ENCODE data around the gene WWC2.

The WWC2 gene

DNA sequence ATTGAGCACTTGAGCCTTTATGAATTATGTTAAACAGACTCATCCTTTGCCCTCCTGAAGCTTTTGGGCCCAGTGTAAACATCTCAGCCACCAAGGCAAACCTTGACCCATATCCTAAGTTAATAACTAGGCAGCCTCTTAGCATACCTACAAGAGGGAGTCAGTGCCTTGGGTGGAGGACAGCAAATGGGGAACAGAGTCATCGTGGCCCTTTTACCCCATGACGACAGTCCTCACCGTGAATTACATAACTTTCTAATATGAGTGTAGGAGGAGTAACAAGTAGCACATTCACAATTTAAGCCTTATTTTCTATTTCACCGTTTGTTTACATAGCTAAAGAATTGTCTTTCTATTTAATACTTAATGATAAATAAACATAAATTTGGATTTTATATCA lies 204.2 kb downstream of the WWC2 start:
- TF ChIP-seq, protein P1, sequence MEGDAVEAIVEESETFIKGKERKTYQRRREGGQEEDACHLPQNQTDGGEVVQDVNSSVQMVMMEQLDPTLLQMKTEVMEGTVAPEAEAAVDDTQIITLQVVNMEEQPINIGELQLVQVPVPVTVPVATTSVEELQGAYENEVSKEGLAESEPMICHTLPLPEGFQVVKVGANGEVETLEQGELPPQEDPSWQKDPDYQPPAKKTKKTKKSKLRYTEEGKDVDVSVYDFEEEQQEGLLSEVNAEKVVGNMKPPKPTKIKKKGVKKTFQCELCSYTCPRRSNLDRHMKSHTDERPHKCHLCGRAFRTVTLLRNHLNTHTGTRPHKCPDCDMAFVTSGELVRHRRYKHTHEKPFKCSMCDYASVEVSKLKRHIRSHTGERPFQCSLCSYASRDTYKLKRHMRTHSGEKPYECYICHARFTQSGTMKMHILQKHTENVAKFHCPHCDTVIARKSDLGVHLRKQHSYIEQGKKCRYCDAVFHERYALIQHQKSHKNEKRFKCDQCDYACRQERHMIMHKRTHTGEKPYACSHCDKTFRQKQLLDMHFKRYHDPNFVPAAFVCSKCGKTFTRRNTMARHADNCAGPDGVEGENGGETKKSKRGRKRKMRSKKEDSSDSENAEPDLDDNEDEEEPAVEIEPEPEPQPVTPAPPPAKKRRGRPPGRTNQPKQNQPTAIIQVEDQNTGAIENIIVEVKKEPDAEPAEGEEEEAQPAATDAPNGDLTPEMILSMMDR (IDR thresholded peaks at IDR 0.05) = no peak

DNA sequence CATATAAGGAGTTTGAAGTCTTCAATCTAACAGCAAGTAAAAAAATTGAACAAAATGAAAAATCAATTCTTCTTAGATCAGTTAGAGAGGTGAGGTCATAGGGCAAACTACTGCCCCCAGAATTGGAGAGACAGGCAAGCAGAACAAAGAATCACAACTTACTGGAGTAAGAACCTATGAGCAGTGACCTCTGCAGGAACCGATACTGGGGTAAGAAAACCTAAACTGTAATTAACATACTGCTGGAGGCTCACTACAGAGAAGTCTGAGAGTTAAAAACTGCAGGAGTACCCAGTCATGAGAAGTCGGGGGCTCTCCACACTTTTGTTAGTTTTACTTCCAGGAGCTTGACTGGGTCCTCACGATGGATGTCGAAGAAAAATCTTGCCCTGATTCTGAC lies 205.0 kb downstream of the WWC2 start:
- TF ChIP-seq, protein P1 (IDR thresholded peaks at IDR 0.05) = no peak
- H3K4me1 ChIP-seq (ENCODE audit: control insufficient read depth in 1 of 2, insufficient read depth in 1 of 2, low read depth in 1 of 2, low read length in 1 of 2) = no peaks in the 10 kb centered on the region

More for the DNA sequence above, 204.2 kb downstream of the WWC2 start:
- Histone ChIP-seq H3K27ac (no peak overlapping the region), H3K9me3 (no peaks in the 10 kb centered on the region), H3K4me1 (ENCODE audit: control insufficient read depth in 1 of 2, insufficient read depth in 1 of 2, low read depth in 1 of 2, low read length in 1 of 2) (no peaks in the 10 kb centered on the region), H3K36me3 (no peaks in the 10 kb centered on the region), H3K27me3 (no peaks in the 10 kb centered on the region), H3K4me3 (ENCODE audit: low read depth in 1 of 2, low read length in 1 of 2) (no peak overlapping the region)

DNA sequence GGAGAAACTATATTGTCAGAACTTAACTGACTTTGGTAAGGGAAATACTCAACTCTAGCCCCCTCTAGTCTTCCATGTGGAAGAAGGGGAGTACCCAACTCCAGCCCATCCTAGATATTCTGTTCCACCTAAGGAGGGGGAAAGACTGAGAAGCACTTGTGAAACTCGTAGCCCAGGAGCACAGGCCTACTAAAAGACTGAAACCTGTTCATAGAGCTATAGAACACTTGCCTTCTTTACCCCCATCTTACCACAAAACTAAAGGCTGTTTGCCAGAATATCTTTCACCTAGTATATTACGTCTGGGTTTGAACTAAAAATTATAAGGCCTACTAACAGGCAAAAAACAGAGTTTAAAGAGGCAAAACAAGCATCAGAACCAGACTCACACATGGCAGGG lies 205.5 kb downstream of the WWC2 start:
- H3K9me3 ChIP-seq = no peaks in the 10 kb centered on the region
- H3K4me1 ChIP-seq (ENCODE audit: control insufficient read depth in 1 of 2, insufficient read depth in 1 of 2, low read depth in 1 of 2, low read length in 1 of 2) = no peaks in the 10 kb centered on the region
- no peaks in the 10 kb centered on the region for H3K36me3 ChIP-seq
- H3K4me3 ChIP-seq (ENCODE audit: low read depth in 1 of 2, low read length in 1 of 2) = no peak overlapping the region
- H3K27ac ChIP-seq = no peak overlapping the region
- TF ChIP-seq, protein P1 (IDR thresholded peaks at IDR 0.05) = no peak
- no peaks in the 10 kb centered on the region for H3K27me3 ChIP-seq

More for the DNA sequence above, 205.0 kb downstream of the WWC2 start:
- Histone ChIP-seq H3K27me3 (no peaks in the 10 kb centered on the region), H3K4me3 (ENCODE audit: low read depth in 1 of 2, low read length in 1 of 2) (no peak overlapping the region), H3K36me3 (no peaks in the 10 kb centered on the region), H3K27ac (no peak overlapping the region), H3K9me3 (no peaks in the 10 kb centered on the region)

DNA sequence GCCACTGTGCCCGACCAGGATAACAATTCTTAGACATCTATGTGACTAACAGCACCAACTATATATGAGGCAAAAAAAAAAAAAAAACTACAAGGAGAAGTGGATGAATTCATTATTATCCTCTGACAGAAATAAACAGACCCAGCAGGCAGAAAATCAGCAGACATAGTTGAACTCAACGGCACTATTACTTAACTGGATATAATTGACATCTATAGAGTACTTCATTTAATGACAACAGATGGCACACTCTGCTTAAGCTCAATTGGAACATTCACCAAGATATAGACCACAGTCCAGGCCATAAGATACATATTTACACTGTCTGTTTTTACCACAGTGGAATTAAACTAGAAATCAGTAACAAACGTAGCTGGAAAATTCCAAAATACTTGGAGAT lies 207.8 kb downstream of the WWC2 start:
- no peak overlapping the region for H3K27ac ChIP-seq
- no peaks in the 10 kb centered on the region for H3K4me1 ChIP-seq (ENCODE audit: control insufficient read depth in 1 of 2, insufficient read depth in 1 of 2, low read depth in 1 of 2, low read length in 1 of 2)
- no peak overlapping the region for H3K4me3 ChIP-seq (ENCODE audit: low read depth in 1 of 2, low read length in 1 of 2)
- H3K27me3 ChIP-seq = no peaks in the 10 kb centered on the region
- H3K9me3 ChIP-seq = no peaks in the 10 kb centered on the region
- TF ChIP-seq, protein P1 (IDR thresholded peaks at IDR 0.05) = no peak
- no peaks in the 10 kb centered on the region for H3K36me3 ChIP-seq

DNA sequence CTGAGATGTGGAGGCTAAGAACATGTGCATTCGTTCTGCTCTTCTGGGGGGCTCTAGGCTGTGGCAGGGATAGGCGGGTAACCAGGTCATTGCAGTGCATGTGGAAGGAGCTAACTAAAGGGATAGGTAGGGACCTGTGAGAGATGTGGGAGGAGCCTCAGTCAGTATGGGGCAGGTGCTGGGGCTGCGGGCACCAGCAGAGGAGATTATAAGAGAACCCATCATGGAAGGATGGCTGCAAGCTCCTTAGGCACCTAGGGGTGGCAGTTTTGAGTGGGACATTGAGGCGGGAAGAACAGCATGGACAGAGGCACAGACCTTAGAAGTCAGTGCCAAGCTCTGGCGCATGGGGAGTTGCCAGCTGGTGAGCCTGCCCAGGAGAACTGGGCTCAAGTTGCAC lies 213.8 kb downstream of the WWC2 start:
- H3K4me3 ChIP-seq (ENCODE audit: low read depth in 1 of 2, low read length in 1 of 2) = no peak overlapping the region
- no peaks in the 10 kb centered on the region for H3K36me3 ChIP-seq
- no peak overlapping the region for H3K27ac ChIP-seq
- no peaks in the 10 kb centered on the region for H3K4me1 ChIP-seq (ENCODE audit: control insufficient read depth in 1 of 2, insufficient read depth in 1 of 2, low read depth in 1 of 2, low read length in 1 of 2)
- TF ChIP-seq, protein P1 (IDR thresholded peaks at IDR 0.05) = no peak
- no peaks in the 10 kb centered on the region for H3K27me3 ChIP-seq
- no peaks in the 10 kb centered on the region for H3K9me3 ChIP-seq

DNA sequence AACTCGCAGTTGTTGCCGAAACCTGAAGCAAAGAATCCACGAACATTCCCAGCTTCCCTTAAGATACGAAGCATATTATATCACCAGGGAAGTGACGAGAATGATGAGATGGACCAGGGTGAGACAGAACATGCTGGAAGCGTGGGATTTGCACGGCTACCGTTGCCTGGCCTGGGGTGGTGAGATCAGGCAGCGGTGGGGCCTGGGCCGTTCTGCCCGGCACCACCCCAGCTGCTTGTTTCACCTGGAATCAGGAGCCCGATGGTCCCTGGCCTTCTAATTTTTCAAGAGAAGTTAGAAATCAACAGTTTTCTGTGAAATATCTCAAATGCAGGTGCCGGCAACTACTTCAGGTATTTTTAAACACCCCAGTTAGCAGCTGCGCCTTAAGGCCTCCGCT lies 215.3 kb downstream of the WWC2 start:
- Histone ChIP-seq H3K4me3 (ENCODE audit: low read depth in 1 of 2, low read length in 1 of 2) (no peak overlapping the region), H3K27me3 (no peaks in the 10 kb centered on the region), H3K36me3 (no peaks in the 10 kb centered on the region), H3K9me3 (no peaks in the 10 kb centered on the region), H3K4me1 (ENCODE audit: control insufficient read depth in 1 of 2, insufficient read depth in 1 of 2, low read depth in 1 of 2, low read length in 1 of 2) (no peaks in the 10 kb centered on the region), H3K27ac (no peak overlapping the region)
- TF ChIP-seq, protein P1 (IDR thresholded peaks at IDR 0.05) = no peak

All from neutrophil (primary cell).